Measurements from ENCODE around the gene RAB8A. TPM values are rescaled to one million over a fixed set of nuclear protein-coding genes. Genes with fewer than 3 reads are reported as not detected.

The RAB8A gene
- total and polyA plus RNA-seq, 4 donors, result 32.2 to 71.4 (median 60.3) TPM

GRCh38 chr19:16064209-16064889, 47.3 kb upstream of the RAB8A start:
- DNase-seq, result no peak
- Histone ChIP-seq H3K9ac (ENCODE audit: insufficient read depth in 1 of 2, low read length in 2 of 2) (no peak overlapping the region), H3K9me3 (ENCODE audit: control insufficient read depth in 4 of 4, insufficient read depth in 3 of 4, low read length in 3 of 4) (peaks cover 0 to 3% (median 1%) of the 10 kb centered on the region in 4 donors), H3K36me3 (ENCODE audit: control insufficient read depth in 4 of 4, insufficient read depth in 4 of 4, low read length in 4 of 4) (no peaks in the 10 kb centered on the region), H3K27me3 (ENCODE audit: control insufficient read depth in 3 of 3, insufficient read depth in 3 of 3, low read length in 2 of 3) (no peaks in the 10 kb centered on the region), H3K27ac (ENCODE audit: low read depth in 1 of 2, low read length in 1 of 2) (peak overlapping the region in 1 of 2 donors; percentile 12), H3K4me1 (ENCODE audit: control insufficient read depth in 5 of 5, insufficient read depth in 5 of 5, low read length in 5 of 5) (peaks cover 0 to 3% (median 0%) of the 10 kb centered on the region in 5 donors), H3K4me3 (no peak overlapping the region)
- ATAC-seq (ENCODE audit: insufficient read depth, low FRiP score), result no peak
- TF ChIP-seq, protein P1, sequence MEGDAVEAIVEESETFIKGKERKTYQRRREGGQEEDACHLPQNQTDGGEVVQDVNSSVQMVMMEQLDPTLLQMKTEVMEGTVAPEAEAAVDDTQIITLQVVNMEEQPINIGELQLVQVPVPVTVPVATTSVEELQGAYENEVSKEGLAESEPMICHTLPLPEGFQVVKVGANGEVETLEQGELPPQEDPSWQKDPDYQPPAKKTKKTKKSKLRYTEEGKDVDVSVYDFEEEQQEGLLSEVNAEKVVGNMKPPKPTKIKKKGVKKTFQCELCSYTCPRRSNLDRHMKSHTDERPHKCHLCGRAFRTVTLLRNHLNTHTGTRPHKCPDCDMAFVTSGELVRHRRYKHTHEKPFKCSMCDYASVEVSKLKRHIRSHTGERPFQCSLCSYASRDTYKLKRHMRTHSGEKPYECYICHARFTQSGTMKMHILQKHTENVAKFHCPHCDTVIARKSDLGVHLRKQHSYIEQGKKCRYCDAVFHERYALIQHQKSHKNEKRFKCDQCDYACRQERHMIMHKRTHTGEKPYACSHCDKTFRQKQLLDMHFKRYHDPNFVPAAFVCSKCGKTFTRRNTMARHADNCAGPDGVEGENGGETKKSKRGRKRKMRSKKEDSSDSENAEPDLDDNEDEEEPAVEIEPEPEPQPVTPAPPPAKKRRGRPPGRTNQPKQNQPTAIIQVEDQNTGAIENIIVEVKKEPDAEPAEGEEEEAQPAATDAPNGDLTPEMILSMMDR (IDR thresholded peaks at IDR 0.05; ENCODE audit: control extremely low read depth, extremely low read depth), result no peak
- 94 to 96% methylated on average over 16 of the region's 16 CpGs for WGBS, 2 donors

DNA sequence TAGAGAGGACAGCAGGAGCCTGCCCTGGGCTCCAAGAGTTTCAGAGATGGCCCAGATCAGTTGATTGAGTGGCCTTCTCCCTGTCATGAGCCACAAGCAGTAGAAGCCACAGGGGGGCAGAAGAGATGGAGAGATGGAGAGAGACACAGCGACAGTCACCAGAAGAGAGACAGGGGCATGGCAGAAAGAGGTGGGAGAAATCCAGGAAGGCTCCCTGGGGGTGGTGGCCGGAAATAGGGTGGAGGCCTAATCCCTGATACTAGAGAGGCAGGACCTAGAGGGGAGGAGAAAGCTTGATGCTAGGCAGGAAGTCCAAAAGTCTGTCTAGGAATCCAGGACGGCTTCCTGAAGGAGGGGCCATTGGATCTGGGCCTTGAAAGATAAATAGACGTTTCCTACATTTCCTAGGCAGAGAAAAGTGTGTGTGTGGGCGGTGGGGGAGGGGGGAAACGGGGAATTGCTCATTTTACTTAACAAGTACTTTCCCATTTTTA, 45.0 kb upstream of the RAB8A start:
- no peak overlapping the region for H3K9ac ChIP-seq (ENCODE audit: insufficient read depth in 1 of 2, low read length in 2 of 2)
- DNase-seq (peak in 2 of 3 donors; percentile 35 to 38), ATAC-seq (ENCODE audit: insufficient read depth, low FRiP score) (no peak)
- TF ChIP-seq, protein P1 (IDR thresholded peaks at IDR 0.05; ENCODE audit: control extremely low read depth, extremely low read depth), result peak; percentile 26
- no peaks in the 10 kb centered on the region for H3K36me3 ChIP-seq (ENCODE audit: control insufficient read depth in 4 of 4, insufficient read depth in 4 of 4, low read length in 4 of 4)
- peaks cover 0 to 17% (median 0%) of the 10 kb centered on the region in 5 donors for H3K4me1 ChIP-seq (ENCODE audit: control insufficient read depth in 5 of 5, insufficient read depth in 5 of 5, low read length in 5 of 5)
- H3K27ac ChIP-seq (ENCODE audit: low read depth in 1 of 2, low read length in 1 of 2), result peak overlapping the region in 1 of 2 donors; percentile 37
- H3K27me3 ChIP-seq (ENCODE audit: control insufficient read depth in 3 of 3, insufficient read depth in 3 of 3, low read length in 2 of 3), result no peaks in the 10 kb centered on the region
- peaks cover 0 to 3% (median 0%) of the 10 kb centered on the region in 4 donors for H3K9me3 ChIP-seq (ENCODE audit: control insufficient read depth in 4 of 4, insufficient read depth in 3 of 4, low read length in 3 of 4)
- WGBS, 2 donors, result 37 to 43% methylated on average over 6 of the region's 6 CpGs
- H3K4me3 ChIP-seq, result no peak overlapping the region

GRCh38 chr19:16067205-16067938, 44.3 kb upstream of the RAB8A start:
- Histone ChIP-seq H3K27me3 (ENCODE audit: control insufficient read depth in 3 of 3, insufficient read depth in 3 of 3, low read length in 2 of 3) (no peaks in the 10 kb centered on the region), H3K27ac (ENCODE audit: low read depth in 1 of 2, low read length in 1 of 2) (peak overlapping the region in 1 of 2 donors; percentile 37), H3K9me3 (ENCODE audit: control insufficient read depth in 4 of 4, insufficient read depth in 3 of 4, low read length in 3 of 4) (peaks cover 0 to 3% (median 0%) of the 10 kb centered on the region in 4 donors), H3K4me1 (ENCODE audit: control insufficient read depth in 5 of 5, insufficient read depth in 5 of 5, low read length in 5 of 5) (peaks cover 0 to 18% (median 0%) of the 10 kb centered on the region in 5 donors), H3K4me3 (peak overlapping the region; percentile 19), H3K36me3 (ENCODE audit: control insufficient read depth in 4 of 4, insufficient read depth in 4 of 4, low read length in 4 of 4) (no peaks in the 10 kb centered on the region), H3K9ac (ENCODE audit: insufficient read depth in 1 of 2, low read length in 2 of 2) (no peak overlapping the region)
- 67 to 87% methylated on average over 40 of the region's 40 CpGs for WGBS, 2 donors
- DNase-seq (peak in 1 of 3 donors; percentile 58), ATAC-seq (ENCODE audit: insufficient read depth, low FRiP score) (no peak)
- TF ChIP-seq, protein P1 (IDR thresholded peaks at IDR 0.05; ENCODE audit: control extremely low read depth, extremely low read depth), result no peak
